ENCODE data around the gene SYTL1.
A peak's percentile ranks its signal among the peaks of the same experiment; 100 is the strongest.
"Not testable (repeated sequence)": the region's sequence is repeated elsewhere in the genome, so short reads cannot be mapped to it uniquely, and the experiment has no call there.

Gene SYTL1

DNA sequence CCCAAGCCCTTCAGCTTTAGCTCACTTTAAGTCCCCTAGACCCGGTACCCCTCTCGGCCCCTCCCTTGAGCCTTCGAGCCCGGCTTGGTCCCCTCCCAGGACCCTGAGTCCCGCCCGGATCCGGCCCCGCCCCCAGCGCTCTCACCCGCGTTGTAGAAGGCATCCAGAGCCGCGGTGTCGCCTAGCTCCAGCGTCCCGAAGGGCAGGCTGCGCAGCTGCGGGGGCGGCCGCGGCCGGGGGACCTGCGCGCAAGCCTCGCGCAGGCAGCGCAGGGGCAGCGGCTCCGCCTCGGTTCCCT lies 24.2 kb downstream of the SYTL1 start:
- DNase-seq: peak; percentile 70

DNA sequence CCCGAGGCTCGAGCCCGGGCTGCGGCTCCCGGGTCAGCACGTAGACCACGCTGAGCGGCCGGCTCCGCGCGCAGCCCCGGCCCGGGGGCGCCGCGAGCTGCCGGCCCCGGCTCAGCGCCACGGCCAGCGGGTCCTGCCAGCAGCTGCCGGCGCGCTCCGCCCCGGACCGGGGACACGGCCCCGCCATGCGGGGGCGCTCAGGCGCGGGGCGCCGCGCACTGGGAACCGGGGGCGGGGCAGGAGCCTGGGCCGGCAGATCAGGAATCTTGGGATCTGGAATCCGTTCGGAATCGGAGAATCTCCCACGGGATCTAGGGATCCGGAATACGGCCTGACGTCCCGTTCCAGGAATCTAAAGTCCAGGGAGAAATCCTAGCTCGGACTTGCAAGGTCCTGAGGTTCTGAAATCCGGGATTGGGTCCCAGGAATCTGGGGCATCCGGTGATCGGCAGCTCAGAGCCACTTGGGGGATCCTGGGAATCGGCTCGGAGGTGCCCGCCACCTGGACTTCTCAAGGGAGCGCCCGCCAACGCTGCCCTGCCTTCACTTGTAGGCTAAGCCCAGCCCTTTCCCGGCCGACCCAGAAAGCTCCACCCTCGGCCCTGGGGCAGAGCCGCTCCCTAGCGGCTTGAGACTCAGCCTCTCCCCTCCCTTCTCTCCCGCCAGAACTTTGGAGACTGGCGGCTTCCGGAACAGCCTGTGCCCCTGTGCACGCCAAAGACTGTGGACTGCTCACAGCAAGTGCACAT lies 24.8 kb downstream of the SYTL1 start, which contains the start of gene MAP3K6:
Gene MAP3K6 (minus strand): TSS at position 551 of the 749 bp plus-strand sequence. CDS start 364 bp downstream, at position 187.
- DNase-seq: peak; percentile 84

DNA sequence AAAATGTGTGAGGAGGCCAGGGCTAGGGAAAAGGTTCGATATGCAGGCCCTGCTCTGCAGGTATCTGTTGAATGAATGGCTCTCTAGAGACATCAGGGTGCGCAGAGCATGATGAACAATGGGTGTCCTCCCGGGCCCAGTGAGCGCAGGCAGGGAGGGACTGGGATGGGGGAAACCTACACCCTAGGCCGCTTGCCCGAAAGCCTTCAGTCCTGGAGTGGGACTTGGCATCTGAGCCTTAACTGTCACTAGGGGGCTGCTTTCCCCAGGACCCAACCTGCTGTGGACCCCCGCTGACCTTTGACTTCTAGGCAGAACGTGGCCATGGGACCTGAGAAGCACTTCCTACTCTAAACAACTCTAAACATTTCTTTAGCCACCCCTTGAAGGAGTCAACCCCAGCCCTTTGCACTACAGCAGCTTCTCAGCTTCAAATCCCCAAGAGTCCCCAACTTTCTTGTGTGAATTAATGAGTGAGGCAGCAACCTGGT lies 25.4 kb downstream of the SYTL1 start:
- no peak for DNase-seq

DNA sequence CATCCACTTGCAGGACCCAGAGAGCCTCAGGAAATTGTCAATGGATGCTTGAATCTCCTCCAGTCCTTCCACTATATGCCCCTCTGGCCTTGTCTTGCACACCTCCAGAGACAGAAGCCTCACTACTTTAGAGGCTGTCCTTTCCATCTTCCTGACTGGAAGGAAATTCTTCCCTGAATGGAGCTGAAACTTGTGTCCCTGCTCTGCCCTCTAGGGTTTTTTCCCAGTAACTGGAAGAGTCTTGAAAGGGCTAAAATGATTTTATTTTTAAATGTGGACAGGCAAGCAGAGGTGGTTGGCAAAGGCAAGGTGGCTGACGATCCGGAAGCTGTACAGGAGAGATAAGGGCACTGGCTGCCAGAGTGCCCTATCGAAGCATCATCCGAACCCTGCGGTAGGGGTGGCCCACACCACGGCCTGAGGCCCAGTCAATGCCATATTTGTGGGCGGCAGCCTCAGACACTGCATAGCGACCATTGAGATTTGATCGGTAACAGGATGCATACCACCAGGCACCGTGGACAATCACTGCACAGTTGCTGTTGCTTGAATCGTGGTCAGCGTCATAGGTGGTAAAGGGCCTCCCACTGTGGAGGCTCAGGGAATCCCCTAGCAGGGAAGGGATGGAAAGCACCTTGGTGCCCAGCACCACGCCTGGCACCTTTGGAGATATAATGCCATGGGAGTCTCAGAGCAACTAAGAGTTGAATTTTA lies 27.2 kb downstream of the SYTL1 start:
- no peak for DNase-seq

DNA sequence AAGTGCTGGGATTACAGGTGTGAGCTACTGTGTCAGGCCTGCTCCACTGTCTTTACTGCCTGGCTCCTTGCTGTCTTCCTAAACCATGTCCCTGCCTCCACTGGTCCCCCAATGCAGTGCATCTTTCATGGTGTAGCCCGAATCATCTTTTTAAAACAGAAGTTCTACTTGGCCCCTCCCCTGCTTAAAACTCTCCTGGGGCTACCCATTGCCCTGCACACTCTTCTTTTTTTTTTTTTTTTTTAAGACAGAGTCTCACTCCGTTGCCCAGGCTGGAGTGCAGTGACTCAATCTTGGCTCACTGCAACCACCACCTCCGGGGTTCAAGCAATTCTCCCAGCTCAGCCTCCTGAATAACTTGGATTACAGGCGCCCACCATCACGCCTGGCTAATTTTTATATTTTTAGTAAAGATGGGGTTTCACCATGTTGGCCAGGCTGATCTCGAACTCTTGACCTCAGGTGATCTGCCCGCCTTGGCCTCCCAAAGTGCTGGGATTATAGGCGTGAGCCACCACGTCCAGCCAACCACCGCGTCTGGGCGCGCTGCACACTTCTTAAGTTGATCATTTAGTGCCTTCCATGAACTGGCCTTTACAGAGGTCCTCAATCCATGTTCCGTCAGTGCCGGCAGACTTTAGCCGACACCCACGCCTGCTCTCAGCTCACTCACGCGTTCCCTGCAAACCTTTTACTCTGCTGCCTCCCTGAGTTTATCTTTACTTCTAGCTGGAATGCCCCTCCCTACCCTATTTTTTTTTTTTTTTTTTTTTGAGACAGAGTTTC lies 30.4 kb downstream of the SYTL1 start:
- DNase-seq: no peak

DNA sequence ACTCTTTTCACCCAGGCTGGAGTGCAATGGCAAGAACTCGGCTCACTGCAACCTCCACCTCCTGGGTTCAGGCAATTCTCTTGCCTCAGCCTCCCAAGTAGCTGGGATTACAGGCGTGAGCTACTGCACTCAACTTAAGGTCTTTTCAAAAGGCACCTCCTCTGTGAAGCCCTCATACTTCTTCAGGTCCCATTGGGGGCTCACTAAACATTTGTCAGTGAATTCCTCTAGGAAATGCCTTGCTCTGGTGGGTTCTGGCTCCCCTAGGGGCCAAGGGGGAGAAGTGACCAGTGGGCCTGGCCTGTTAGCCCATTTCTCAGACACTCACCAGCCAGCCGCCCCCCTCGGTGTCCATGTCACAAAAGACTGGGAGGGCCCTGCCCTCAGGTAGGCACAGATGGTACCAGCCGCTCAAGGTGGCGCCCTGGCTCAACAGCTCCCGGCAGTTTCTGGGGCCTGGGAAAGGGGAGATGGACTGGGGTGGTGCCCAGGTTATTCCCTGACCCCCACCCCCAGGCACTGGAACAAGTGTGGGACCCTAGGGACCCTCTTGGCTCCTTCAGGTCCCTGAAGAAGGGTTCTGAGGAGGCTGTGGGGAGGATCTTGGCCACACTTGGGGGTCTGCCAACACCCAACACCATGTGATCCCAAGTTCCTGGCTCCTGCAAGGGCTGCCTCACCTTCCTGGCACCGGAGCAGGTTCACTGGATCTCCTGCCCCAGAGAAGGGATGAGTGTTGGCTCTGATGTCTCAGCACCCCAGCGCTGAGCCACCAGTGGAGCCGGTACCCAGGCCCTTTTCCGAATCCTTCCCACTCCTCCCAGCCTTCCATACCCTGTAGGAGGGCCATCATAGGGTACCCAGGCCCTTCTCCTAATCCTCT lies 31.2 kb downstream of the SYTL1 start:
- no peak for DNase-seq

DNA sequence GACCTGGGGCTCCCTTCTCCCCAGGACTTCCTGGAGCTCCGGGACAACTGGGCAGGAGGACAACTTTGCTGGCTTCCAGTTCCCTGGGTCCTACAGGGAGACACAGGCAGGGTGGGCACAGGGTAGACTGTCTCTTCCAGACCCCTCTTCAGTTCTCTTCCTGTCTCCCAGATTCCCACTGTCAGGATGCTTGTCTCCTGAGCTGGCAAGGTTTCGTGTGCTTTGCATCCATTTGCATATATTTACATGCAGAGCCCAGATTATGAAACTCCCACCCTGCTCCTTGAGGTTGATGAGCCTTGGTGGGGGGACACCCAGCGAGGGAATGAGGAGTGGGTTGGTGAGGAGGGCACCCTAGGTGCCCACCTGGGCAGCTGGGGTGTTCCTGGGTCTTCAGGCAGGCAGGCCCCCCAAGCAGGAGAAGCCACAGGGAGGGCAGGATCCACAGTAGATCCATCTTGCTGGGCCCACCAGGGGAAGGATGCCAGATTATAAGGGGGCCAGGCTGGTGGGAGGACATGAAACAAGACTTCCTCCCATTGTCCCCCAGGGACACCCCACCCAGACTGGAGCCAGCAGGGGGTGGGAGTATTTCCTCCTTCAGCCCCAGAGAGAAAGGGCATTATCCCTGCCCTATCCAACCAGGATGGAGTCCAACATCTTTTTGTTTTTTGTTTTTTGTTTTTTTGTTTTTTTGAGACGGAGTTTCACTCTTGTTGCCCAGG lies 32.7 kb downstream of the SYTL1 start, which contains the start of gene FCN3:
Gene FCN3 (minus strand): TSS at position 463 of the 725 bp plus-strand sequence. CDS start 6 bp downstream, at position 457.
- no peak for DNase-seq

DNA sequence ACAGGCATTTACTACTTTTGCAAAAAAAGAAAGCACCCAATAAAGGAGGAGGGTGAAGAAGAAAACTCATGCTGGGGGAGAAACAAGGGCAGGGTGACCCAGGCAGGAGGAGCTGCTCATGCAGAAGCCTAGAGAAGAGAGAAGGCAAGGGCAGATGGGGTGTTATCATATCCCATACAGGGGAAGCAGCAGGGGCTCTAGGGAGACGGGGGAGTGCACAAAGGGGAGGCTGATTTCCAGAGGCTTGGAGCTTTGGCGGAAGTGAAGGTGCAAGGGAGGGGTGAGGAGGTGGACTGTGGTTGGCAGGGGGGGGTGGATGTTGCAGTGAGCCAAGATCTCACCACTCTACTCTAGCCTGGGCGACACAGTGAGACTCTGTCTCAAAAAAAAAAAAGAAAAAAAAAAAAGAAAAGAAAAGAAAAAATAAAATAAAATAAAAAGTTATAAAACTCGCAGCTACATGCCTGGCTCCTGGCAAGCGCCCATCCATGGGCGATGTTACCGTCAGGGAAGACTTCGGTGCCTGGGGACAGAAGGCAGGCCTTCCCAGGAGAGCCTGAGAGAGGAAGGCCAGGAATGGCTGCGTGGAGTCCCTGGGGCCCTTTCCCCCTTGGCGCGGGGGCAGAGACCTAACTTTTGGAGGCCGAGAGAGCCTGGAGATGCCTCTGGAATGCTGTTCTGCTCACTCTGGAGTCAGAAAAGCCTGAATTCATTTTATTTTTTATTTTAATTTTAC lies 36.1 kb downstream of the SYTL1 start:
- DNase-seq: peak; percentile 83

DNA sequence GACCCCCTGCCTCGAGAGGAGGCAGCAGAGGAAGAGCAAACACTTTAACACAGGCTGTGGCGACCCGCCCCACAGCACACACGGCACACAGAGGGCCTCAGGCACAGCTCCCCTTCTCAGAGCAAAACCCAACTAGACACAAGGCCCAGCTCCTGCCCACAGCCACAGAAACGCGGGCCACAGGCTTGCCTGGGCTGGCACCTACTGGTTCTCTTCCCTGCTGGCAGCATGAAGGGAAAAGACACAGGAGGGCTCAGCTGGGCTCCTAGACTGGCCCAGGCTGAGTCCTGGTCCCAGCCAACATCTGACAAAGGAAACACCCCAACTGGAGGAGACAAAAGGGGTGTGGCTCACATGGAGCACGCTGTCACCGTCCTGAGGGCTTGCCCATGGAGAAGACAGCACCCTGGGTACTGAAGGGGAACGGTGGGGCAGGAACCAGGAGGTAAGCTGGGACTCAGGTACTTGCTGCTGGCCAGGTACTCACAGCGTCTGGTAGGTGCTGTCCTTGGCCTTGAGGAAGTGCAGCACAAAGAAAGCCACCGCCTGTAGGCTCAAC lies 37.8 kb downstream of the SYTL1 start:
- no peak for DNase-seq

DNA sequence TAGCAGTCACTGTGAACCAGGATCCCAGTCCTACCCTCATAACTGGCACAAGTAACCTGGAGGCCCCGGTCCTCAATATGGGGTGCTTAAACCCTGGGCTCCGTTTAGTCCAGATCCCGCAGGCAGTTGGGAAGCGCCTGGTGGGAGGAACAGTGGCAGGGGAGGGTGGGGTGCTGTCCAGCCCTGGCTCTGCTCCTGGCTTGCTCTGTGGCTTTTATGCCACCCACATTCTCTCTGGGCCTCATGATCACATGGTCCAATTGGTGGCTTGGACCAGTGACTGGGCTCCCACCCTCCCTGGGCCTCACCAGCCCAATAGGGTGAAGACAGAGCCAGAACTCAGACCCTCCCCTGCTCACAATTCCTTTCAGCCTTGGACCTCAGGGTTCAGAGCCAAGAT lies 38.4 kb downstream of the SYTL1 start:
- DNase-seq: no peak

DNA sequence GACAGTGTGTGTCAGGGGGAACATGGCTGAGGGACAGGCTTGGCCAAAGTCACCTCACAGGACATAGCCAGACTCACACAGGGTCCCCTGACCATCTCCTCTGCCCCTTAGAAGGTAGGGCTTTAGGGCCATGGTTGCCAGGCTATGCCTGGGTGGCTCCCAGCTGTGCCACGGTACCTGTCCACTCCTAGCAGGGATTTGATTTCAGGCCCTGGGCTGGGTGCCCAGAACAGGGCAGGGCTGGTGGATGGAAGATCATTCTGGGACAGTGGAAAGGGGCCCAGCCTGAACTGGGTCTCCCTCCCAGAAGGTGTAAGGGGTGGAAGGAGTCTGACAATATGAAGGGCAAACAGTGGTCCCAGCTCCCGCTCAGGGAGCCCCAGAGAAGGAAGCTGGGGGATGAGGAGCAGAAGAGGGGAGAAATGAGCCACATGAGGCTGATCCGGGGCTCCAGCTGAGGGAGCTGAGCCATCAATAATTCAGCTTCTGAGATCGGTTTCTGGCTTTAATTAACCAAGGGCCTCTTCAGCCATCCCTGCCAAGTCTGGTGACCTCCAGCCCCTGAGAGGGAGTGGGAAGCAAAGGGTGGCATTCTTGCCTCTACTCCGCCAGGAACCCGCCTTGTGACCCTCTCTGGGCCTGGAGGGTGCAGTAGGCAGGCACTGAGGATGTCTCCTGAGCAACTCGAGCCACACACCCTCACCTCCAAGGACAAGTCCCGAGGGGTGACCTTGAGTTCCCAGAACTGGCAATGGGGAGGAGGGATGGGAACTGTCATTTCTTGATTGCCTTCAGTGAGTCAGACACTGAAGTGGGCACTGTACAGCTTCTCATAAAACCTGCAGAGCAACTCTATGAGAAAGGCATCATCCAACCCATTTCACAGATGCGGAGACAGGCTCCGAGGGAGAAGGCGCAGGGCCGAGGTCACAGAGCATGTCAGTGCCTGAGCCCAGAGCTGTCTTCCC lies 39.2 kb downstream of the SYTL1 start:
- DNase-seq: no peak

DNA sequence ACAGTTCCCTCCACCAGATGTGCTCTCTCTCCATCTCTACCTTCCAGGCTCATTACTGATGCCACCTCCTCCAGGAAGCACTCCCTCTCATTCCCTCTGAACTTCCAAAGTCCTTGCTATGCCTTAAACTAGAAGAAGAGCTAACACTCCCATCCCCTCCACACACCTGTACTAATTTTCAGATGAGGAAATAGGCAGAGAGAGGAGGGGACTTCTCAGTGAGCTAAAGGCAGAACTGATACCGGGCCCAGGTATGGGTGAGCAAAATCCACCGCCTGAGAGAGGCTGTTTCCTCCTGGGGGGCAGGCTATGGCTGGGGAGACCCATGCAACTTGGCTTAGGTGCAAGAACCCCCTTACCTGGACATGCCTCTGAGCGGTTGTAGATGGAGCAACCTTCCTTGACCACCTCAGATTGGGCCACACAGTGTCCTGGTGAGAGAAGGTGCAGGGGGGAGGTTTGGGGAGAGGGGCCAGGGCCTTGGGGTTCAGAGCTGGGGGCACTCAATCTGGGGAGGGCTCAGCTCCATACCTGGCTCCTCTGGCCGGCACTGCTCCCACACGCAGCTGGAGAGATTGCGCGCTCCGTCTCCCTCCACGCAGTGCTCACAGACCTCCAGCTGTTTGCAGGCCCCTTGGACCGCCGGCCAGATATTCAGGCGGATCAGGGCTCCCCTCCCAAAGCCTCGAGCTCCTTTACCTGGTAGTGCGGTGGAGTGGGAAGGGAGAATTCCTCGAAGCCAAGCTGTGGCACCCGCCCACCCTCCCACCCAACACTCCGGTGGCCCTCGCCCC lies 40.3 kb downstream of the SYTL1 start:
- no peak for DNase-seq

DNA sequence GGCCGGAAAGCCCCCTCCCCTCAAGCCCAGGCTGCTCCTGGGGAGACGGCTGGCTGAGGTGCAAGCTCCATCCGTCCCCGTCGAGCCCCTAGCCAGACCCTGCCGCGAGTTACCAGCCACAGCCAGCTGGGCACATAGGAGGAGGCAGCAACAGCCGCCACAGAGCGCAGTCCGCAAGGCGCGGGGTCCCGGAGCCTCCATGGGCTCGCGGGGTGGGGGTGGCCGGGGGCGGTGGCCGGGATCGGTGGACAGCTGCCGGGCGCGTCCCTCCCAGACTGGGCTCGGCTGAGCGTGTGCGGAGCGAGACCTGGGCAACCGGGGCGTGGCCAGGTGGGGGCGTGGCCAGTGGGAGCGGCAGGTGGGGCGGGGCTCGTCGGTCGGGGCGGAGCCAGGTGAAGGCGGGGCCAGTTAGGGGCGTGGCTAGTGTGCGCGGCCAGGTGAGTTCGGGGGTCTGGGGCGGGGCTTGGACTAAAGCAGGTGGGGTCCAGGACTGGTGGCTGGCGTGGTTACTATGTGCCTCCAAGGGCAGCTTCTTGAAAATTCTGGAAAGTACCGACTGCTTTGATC lies 41.3 kb downstream of the SYTL1 start, which contains the start of gene CD164L2:
Gene CD164L2 (minus strand): TSS at position 295 of the 567 bp plus-strand sequence. CDS start 94 bp downstream, at position 201.
- DNase-seq: peak; percentile 30

DNA sequence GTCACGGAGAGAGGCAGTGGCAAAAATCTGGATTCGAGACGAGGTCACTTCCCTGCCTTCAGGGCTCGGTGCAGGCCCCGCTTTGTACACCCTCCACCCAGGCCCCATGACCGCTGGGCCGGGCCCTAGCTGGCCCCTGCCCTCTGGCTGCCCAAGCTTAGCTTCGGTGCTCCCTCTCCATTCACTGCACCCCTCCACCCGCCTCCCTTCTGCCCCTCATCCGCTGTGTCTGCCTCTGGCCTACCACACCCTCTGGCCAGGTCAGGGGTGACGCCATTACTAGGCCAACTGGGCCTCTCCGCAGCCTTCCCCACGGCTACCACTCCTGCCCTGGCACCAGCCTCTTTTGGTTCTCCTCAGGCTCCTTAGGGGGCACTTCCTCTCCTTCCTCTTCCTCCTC lies 41.8 kb downstream of the SYTL1 start:
- DNase-seq: no peak

DNA sequence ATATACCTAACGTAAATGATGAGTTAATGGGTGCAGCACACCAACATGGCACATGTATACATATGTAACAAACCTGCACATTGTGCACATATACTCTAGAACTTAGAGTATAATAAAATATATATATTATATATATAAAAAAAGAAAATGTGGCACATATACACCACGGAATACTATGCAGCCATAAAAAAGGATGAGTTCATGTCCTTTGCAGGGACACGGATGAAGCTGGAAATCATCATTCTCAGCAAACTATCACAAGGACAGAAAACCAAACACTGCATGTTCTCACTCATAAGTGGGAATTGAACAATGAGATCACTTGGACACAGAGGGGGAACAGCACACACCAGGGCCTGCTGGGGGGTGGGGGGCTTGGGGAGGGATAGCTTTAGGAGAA lies 43.0 kb downstream of the SYTL1 start:
- DNase-seq: not testable (repeated sequence)

DNA sequence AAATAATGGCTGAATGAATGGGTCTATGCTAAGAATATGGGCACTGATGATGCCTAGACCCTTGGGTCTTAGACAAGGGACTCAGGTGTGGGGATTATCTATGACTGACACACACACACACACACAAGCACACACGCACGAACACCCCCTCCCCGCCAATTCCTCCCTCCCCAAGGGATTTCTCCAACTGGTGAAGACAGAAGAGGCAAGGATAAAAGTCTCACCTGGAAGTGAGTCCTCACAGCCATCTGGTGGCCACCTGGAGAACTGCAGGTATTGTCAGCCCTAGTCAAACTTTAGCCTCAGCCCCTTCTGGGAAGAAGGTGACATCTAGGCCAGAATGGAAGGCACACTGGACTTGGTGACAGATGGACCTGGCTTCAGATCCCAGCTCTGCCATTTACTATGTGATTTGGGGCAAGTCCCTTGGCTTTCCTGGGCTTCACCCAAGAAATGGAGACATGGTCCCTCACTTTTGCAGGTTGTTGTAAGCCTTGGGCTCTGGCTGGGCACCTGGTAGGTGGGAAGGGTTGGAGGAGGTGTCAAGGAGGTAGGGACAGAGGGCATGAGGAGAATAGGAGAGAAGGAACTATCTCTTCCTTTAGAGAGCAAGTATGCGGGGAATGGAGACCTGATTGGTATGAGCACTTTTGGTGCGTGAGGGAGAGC lies 46.6 kb downstream of the SYTL1 start:
- DNase-seq: peak; percentile 80

DNA sequence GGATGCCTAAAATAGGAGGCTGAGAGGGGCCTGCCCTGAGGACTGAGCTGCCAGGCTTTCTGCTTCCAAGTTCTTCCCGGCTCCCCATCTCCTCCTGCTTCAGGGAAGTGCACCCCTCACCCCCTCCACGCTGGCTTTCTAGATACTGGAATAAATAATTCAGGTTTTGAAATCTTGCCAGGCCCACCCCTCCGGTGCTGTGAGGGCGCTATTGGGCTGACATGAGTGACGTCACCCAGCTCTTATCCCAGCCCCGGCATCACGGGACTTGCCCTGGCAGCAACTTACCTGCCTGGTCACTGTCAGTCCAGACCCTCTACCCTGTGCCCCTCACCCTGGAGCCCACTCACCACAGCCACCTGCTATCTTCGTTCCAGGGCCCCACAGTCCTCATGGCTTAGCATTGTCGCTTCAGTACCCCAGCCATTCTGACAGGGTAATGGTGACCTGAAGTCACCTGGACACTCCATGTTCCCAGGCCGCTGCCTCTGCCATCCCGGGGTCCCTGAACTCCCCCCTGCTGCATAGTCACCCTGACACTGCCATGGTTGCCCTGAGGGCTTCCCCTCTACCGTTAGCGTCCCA lies 49.8 kb downstream of the SYTL1 start:
- no peak for DNase-seq
